COLO829 (cell line): ENCODE measurements around the gene CEACAM19.
"Not testable (repeated sequence)": the region's sequence is repeated elsewhere in the genome, so short reads cannot be mapped to it uniquely, and the experiment has no call there.

Experiments used
- DNase-seq: peaks from one replicate; pipeline ENCODE4 v3.0.0; 2012; ENCODE audit warnings: low spot score

The CEACAM19 gene, protein sequence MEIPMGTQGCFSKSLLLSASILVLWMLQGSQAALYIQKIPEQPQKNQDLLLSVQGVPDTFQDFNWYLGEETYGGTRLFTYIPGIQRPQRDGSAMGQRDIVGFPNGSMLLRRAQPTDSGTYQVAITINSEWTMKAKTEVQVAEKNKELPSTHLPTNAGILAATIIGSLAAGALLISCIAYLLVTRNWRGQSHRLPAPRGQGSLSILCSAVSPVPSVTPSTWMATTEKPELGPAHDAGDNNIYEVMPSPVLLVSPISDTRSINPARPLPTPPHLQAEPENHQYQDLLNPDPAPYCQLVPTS

DNA sequence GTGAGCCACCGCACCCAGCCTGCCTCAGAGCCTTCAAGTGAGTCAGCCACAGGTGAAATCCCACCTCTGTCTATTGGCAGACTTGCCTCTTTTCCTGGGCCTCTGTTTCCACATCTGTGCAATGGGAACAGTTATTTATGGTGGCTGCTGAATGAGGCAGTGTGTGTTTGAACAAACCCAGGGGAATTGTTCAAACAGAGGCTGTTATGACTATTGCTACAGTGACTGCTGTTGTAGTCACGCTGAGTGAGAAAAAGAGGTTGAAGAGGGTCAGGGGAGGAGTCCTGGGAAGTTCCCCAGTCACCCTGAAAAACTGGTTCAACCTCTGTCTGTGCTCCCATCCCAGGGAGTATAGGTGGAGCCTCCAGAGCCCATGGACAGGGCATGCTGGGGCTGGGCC is at the start of gene CEACAM19:
Gene CEACAM19, plus strand, starts transcription at position 83 of the 400 bp plus-strand sequence. CDS start 450 bp downstream, outside the sequence.
- no peak for DNase-seq

DNA sequence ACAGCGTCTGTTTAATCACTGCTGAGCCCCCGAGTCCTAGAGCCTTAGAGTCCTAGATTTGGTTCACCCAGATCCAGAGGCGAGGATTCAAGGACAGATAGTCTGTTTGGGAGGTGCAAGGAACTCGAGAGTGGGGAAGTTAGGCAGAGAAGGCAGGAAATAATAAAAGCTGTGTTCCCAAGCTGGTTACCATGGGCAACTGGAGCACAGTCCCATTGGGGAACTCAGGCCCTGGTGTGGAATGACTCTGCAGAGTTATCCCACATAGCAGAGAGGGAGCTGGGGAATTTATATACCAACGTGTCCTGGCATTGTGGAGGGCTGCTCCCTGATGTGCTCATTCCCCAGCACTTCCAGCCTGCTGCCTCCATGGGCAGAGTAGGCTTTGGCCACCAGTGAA is 48.2 kb upstream of the CEACAM19 start:
- DNase-seq: no peak

DNA sequence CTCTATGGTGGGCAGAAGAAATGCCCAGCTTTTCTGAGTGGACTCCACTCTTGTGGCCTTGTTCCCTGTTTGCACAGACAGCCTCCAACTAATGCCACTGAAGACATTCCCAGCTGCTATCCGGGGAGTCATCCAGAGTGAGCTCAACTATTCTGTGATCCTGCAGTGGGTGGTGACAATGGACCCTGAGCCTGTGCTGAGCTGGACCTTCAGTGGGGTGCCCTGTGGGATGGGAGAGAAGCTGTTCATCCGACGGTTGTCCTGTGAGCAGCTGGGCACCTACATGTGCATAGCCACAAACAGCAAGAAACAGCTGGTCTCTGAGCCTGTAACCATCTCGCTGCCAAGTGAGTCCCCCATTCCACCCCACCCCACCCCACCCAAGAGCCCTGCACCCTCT is 47.7 kb upstream of the CEACAM19 start:
- DNase-seq: no peak

DNA sequence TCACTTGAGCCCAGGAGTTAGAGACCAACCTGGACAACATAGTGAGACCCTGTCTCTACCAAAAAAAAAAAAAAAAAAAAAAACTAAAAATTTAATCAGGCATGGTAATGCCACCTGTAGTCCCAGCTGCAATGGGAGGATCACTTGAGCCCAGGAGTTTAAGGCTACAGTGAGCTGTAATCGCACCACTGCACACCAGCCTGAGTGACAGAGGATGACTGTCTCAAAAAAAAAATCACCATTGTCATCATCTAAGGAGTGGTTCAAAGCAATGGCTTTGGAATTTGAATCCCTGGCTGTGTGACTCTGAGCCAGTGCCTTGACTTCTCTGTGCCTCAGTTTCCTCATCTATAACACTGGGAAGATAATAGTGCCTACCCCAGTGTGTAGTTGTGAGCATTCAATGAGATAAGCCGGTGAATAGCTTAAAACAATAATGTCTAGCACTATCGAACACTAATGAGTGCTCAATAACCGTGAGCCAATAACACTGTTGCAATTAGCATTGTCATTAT is 46.4 kb upstream of the CEACAM19 start:
- no peak for DNase-seq

DNA sequence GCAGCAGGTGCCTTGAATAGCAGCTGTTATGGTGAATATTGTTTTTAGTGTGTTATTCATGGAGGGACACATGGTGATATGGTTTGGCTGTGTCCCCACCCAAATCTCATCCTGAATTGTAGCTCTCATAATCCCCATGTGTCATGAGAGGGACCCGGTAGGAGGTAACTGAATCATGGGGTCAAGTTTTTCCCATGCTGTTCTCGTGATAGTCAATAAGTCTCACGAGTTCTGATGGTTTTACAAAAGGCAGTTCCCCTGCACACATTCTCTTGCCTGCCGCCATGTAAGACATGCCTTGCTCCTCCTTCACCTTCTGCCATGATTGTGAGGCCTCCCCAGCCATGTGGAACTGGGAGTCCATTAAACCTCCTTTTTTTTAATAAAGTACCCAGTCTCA is 45.6 kb upstream of the CEACAM19 start:
- not testable (repeated sequence) for DNase-seq

DNA sequence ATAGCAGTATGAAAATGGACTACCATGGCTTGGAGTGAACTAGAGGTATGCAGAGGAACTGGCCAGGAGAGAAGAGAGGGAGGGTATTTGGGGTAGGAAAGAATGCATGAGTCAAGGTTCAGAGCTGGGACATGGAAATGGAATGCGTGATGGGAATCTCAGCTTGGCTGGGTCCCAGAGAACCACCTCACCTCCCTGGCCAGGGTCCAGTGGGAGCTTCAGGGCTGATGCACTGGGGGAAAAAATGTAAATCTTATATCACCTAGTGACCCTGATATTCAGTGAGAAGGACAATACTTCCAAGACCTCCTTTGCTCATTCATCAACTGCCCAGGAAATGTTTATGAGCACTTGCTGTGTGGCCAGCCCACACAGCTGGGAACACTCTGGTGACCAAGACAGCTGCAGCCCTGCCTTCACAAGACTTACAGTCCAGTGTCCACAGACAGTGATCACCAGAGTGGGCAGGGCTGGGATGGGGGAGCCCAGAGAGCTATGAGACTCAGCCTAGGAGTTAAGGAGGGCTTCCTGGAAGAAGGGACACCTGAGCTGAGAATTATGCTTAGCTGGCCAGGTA is 45.1 kb upstream of the CEACAM19 start:
- DNase-seq: no peak

DNA sequence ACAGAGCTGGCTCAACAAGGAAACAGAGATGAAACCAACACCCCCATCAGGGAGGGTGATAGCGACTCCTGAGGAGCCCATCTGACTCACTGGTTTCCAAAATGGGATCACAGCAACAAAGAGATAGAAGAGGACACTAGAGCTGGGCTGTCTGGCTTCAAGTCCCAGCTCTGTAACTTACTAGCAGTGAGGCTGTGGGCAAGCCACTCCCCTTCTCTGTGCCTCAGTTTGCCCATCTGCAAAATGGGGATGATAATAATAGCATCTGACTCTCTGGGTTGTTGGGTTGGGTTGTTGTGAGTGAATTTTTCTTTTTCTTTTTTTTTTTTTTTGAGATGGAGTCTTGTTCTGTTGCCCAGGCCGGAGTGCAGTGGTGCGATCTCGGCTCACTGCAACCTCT is 43.7 kb upstream of the CEACAM19 start:
- no peak for DNase-seq

DNA sequence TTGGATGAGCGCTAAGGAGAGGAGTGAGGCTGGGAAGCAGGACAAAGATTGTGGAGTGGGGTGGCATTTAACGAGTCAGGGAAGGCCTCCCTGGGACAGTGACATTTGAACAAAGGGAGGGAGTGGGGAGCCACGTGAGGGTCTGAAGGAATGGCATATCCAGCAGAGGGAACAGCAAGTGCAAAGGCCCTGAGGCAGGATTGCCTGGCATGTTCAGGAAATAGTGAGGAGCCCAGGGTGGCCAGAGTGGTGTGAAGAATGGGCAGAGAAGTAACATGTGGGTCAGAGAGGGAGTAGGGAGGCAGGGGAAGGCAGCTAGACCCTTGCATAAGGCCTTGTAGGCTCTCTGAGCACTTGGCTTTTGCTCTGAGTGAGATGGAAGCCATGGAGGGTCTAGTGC is 42.5 kb upstream of the CEACAM19 start:
- no peak for DNase-seq

DNA sequence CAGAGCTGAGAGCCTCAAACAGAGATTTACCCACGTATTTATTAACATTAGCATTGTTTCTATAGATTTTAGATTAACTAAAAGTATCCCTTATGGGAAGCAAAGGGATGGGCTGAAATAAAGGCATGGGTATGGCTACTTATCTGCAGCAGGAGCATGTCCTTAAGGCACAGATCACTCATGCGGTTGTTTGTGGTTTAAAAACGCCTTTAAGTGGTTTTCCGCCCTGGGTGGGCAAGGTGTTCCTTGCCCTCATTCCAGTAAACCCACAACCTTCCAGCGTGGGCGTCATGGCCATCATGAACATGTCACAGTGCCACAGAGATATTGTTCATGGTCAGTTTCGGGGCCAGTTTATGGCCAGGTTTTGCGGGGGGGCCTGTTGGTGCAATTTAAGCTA is 39.7 kb upstream of the CEACAM19 start:
- DNase-seq: not testable (repeated sequence)

DNA sequence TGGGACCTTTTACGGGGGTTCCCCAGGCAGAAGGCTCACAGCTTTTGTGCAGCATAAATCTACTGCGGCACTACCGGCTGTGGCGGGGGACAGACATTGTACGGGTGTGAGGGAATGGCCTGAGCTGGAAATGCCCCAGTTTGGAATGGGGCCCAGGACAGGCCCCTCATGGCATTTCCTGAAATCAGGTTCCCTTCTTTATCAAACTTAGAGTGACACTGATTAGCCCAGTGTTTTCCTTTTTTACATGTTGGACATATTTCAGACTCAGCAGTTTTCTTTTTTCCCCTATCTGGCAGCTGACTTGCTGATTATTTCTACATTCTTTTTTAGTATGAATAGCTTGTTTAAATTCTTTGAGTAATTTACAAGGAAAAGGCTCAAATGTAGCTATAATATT is 37.2 kb upstream of the CEACAM19 start:
- DNase-seq: not testable (repeated sequence)

DNA sequence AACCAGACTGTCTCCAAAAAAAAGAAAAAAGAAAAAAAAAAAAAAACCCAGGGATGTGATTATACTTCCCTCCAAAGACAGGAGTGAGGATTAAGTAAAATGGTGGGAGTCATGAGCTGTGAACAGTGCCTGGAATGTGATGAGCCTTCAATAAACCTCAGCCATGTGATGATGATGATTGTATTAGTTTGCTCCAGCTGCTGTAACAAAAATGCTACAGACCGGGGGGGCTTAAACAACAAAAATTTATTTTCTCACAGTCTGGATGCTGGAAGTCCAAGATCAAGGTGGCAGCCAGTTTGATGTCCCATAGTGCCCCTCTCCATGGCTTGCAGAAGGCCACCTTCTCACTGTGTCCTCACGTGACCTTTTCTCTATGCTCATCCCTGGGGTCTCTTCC is 36.5 kb upstream of the CEACAM19 start:
- DNase-seq: no peak

DNA sequence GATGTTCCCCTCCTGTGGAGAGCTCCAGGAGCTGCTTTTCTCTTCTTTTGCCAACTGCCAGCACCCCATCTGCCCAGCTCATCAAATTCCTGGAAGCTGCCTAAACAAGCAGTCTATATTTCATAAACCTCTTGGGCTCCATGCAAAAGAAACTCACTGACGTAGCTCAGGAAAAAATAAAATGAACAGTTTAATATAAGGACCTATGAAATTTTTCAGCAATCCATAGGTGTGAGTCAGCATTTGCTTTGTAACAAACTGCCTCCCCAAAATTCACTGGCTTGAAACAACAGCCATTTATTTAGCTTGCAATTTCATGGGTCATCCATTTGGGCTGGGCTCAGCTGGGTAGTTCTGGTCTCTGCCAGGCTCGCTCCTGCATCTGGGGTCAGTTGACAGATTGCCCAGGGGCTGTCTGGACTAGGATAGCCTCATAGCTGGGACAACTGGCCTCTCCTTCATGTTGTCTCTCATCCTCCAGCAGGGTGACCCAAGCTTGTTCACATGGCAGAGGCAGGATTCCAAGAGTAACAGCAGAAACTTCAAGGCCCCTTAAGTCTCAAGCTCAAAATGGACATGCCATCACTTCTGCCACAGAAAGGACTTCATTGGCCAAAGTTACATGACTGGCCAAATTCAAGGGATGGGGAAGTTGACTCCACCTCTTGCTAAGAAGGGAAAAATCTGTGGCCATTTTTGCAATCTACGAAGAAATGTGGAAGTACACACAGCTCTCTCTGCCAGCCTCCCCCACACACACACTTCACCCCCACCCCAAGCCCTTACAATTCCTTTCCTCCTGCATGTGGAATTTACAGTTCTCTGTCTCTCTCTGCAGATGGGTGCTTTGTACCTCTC is 35.5 kb upstream of the CEACAM19 start:
- no peak for DNase-seq

DNA sequence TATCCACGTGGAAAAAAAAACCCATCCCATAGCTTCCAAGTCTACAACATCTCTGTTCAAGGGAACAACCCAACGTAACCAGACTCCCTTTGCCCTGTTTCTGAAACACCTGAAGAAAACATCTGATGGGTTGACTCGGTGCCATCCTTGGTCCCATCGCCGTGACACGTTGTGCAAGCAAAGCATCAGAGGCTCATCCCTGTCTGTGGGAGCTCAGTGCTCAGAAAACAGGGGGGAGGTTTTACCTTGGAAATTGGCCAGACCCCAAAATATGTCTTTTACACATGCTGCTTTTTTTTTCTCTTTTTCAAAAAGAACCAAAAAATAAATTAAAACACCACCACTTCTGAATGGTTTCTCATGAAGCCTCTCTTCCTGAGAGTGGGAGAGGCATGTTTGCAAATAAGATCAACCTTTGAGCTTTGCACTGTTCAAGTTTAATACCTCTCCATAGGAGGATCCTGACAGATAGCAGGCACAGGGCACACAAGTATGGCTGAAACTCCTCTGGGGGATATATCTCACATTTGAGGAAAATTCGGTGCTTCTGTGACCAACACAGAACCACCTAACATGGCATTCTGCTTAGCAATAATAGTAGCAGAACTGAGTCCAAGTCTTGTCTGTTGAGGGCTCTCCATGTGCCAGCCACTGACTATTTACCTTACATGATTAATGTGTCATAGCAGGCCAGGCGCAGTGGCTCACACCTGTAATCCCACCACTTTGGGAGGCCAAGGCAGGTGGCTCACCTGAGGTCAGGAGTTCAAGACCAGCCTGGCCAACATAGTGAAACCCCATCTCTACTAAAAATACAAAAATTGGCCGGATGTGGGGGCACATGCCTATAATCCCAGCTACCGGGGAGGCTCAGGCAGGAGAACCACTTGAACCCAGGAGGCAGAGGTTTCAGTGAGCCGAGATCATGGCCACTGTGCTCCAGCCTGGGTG is 34.6 kb upstream of the CEACAM19 start:
- DNase-seq: no peak

DNA sequence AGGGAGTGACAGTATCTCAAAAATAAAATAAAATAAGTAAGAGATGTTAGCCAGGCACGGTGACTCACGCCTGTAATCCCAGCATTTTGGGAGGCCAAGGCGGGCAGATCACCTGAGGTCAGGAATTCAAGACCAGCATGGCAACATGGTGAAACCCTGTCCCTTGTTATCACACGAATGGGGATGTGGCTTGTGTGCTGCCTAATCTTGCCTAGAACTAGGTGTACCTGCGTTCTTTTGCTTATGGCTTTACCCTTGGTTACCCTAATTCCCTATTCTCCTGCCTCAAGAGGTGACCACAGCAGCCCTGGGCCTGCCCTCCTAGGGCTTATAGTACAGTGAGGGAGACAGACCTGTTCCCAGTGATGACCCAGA is 33.9 kb upstream of the CEACAM19 start:
- no peak for DNase-seq

DNA sequence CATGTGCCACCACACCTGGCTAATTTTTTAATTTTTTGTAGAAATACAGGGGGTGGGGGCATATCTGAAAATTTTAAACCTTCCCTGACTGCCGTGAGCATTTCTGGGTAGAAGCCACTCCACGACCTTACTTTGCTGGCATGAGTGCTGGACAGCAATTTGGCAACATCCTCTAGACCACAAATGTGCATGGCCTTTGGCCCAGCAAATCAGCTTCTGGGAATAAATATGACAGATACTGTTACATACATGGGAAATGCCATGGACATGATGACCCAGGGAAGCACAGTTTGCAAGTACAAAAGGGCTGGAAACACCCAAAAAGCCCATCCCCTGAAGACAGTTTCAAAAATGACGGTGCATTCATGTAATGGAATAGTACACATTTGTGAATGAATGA is 30.8 kb upstream of the CEACAM19 start:
- no peak for DNase-seq

DNA sequence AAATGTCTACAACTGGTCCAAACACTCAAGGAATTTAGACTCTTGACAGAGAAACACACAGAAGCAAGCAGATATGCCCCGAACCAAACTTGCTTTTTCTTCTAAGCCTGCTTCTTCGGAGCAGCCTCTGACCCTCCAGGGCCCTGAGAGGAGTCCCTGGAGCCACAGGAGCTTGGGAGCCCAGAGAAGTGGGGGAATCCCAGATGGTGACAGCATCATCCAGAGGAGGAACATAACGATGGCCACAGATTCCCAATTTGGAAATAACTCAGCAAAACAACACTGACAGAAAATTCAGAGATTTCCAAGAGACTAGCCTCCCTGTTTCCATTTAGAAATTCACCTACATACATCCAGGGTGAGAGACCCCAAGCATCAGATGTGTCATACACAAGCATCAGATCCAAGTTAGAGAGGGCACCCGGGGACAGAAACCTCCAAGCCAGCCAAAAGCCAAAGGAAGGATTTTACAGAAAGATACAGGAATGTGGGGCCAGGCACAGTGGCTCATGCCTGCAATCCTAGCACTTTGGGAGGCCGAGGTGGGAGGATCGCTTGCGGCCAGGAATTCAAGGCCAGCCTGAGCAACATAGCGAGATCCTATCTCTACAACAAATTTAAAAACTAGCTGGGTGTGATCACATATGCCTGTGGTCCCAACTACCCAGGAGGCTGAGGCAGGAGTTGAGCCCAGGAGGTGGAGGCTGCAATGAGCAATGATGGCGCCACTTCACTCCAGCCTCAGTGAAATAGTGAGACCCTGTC is 29.6 kb upstream of the CEACAM19 start:
- no peak for DNase-seq

DNA sequence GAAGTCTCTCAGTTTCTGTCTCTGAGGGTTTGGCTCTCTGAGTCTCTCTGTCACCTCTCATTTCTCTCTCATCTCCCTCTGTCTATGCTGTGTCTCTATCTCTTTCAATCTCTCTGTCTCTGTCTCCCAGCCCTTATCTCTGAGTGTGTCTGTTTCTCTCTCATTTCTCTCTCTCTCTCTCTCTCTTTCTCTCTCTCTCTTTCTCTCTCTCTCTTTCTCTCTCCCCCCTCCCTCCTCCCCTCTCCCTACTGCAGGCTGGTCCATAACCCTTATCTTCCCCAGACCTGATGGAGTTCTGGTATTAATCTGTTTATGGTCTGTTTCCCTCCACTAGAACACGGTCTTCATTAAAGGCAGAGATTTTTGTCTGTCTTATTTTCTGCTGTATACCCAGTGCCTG is 28.9 kb upstream of the CEACAM19 start:
- DNase-seq: no peak

DNA sequence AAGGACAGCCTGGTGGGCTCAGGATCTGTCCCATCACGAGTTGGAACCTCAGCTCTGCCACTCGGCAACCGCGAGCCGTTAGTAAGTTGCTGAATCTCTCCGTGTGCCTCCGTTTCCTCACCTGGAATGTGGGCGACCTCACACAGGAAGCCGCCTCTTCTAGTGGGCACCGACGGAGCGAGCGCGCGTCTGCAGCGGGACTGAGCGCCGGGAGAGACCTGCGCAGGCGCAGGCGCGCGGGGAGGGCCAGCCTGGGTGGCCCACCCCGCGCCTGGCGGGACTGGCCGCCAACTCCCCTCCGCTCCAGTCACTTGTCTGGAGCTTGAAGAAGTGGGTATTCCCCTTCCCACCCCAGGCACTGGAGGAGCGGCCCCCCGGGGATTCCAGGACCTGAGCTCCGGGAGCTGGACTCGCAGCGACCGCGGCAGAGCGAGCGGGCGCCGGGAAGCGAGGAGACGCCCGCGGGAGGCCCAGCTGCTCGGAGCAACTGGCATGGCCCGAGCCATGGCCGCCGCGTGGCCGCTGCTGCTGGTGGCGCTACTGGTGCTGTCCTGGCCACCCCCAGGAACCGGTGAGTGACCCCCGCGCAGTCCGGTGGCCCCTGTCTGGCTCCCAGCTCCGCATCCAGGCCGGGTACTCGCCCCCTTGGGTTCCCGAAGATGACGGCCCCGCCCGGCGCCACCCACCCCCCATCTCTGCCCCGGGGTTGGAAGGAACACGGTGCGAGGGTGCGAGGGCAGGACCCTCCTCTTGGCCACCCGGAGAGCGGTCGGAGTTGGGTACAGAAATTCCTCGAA is 27.5 kb upstream of the CEACAM19 start, which contains the start of gene PVR:
Gene PVR, plus strand, starts transcription at position 306 of the 797 bp plus-strand sequence. Its CDS starts 187 bp downstream, at position 493.
- peak; percentile 84 for DNase-seq

DNA sequence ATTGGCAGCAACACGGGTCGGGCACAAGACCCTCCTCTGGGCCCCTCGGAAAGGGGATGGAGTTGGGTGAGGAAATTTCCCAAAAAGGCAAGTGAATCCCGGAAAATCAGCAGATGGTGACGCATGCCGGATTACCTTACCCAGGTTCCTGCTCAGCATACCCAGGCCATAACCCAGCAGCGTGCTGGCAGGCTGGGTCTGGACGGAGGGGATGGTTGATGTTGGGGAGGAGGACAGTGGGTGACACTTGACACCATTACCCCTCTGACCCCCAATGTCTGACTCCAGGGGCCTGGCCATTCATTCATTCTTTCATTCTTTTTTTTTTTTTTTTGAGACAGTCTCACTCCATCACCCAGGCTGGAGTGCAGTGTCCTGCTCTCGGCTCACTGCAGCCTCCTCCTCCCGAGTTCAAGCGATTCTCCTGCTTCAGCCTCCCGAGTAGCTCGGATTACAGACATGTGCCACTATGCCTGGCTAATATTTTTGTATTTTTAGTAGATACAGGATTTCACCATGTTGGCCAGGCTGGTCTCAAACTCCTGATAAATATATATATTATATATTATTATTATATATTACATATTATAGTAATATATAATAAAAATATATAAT is 26.8 kb upstream of the CEACAM19 start:
- no peak for DNase-seq
